IgD-negative memory B cell (primary cell): Measurements from ENCODE around the gene TMEM135. TPM values are rescaled to one million over a fixed set of nuclear protein-coding genes. Genes with fewer than 3 reads are reported as not detected.
A peak's percentile ranks its signal among the peaks of the same experiment; 100 is the strongest.
"Not testable (repeated sequence)": the region's sequence is repeated elsewhere in the genome, so short reads cannot be mapped to it uniquely, and the experiment has no call there.

Experiments used
- H3K27ac Mint-ChIP-seq, 3 donors: one replicate each; pipeline ENCODE4 v1.8.0; 2020 to 2022; ENCODE audit warnings: mild to moderate bottlenecking in 3 of 3, mixed read lengths in 3 of 3, moderate library complexity in 1 of 3
- H3K27me3 Mint-ChIP-seq: one replicate; pipeline ENCODE4 v1.8.0; 2021; ENCODE audit warnings: mixed read lengths
- H3K36me3 Mint-ChIP-seq: one replicate; pipeline ENCODE4 v1.8.0; 2020; ENCODE audit warnings: mild to moderate bottlenecking, mixed read lengths
- H3K4me1 Mint-ChIP-seq, 3 donors: one replicate each; pipeline ENCODE4 v1.8.0; 2020 to 2022; ENCODE audit warnings: mixed read lengths in 3 of 3, mild to moderate bottlenecking in 1 of 3
- H3K4me3 Mint-ChIP-seq, 4 donors: one replicate each; pipeline ENCODE4 v1.8.0; 2020 to 2022; ENCODE audit warnings: mild to moderate bottlenecking in 4 of 4, mixed read lengths in 4 of 4, moderate library complexity in 3 of 4
- H3K9me3 Mint-ChIP-seq, 3 donors: one replicate each; pipeline ENCODE4 v1.8.0; 2020 to 2021; ENCODE audit warnings: mixed read lengths in 3 of 3, mild to moderate bottlenecking in 1 of 3
- polyA plus RNA-seq: library from polyadenylated mRNA; unstranded; fragments of 300-500 nt; fragmentation: Illumina TruSeq; gene quantifications from one replicate; pipeline ENCODE4 v1.2.3, GENCODE V29; 2021

Gene TMEM135
- polyA plus RNA-seq, 1 donor from 2014 or later = 8.9 TPM

DNA sequence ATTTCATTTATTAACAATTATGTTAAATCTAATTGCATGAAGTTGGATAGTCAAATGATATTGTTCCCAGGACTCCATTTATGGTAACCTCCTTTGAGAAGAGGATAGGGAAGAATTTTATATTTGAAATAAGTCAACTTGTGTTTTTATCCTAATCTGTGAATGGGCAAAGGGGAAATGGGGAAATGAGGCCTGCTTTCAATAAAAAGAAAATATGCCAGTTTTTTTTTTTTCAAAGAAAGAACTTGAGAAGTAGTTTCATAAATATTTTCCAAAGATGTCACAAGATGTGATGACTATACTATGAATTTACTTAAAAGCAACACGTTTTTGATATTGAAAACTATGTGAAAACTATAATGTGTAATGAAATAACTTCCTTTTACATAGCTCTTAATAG is 201.8 kb downstream of the TMEM135 start:
- Mint-ChIP-seq H3K36me3 (peaks cover 2% of the 10 kb centered on the region), H3K4me1 (peaks cover 0 to 2% (median 0%) of the 10 kb centered on the region in 3 donors), H3K27me3 (no peaks in the 10 kb centered on the region), H3K9me3 (peaks cover 0 to 1% (median 0%) of the 10 kb centered on the region in 3 donors), H3K27ac (no peak overlapping the region), H3K4me3 (no peak overlapping the region)

DNA sequence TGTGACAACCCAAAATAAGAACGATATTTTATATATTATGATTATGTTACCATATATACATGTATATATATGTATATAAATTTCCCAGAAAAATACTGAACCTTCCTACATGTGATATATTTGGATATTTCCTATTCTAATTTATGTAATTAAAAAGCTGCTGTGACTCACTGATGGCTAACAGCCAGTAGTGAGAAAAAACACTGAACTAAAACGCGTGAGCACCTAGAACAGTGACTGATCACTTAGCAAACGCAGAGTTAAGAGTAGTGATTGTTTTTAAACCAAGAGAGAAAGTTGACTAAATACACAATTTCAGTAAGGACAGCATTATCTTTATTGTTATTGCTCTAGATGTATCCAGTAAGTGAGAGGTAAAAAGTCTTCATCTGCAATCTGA is 213.8 kb downstream of the TMEM135 start:
- H3K9me3 Mint-ChIP-seq = peaks cover 0 to 3% (median 0%) of the 10 kb centered on the region in 3 donors
- no peaks in the 10 kb centered on the region for H3K27me3 Mint-ChIP-seq
- H3K27ac Mint-ChIP-seq = no peak overlapping the region
- peaks cover 2% of the 10 kb centered on the region for H3K36me3 Mint-ChIP-seq
- H3K4me1 Mint-ChIP-seq = peaks cover 0 to 10% (median 6%) of the 10 kb centered on the region in 3 donors
- no peak overlapping the region for H3K4me3 Mint-ChIP-seq

DNA sequence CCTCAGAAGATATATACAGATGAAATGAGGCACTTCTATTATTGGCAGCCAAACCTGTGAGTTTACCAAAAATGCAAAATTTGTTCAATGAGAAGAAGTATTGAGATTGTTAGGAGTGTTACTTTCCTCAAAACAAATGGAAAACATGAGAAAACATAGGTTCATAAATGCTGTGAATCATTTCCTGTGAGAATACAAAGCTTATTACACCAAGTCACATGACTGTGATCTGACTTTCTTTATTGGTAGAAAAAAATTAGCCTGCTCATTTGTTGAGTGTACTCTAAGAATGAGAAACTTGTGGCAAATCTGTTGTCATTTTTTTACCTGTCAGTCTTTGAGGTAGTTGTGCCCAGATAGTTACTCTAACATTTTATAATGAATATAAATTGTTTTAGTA is 215.1 kb downstream of the TMEM135 start:
- Mint-ChIP-seq H3K36me3 (peaks cover 2% of the 10 kb centered on the region), H3K27me3 (no peaks in the 10 kb centered on the region), H3K4me1 (peaks cover 0 to 11% (median 6%) of the 10 kb centered on the region in 3 donors), H3K27ac (no peak overlapping the region), H3K4me3 (no peak overlapping the region), H3K9me3 (no peaks in the 10 kb centered on the region)

DNA sequence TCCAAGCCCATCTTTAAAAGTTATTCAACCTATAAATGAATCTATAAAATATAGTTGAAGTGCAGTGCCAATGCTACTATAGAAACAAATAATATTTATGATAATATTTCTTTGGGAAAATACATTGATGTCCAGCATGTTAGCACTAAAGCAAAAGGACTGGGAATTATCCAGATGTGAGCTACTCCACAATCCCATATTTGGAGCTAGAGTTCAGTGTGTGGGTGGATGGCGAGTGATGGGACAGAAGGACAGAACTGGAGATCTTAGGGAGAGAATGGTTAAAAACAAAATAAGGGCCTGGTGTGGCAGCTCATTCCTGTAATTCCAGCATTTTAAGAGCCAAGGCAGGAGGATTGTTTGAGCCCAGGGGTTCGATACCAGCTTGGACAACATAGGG is 216.8 kb downstream of the TMEM135 start:
- no peaks in the 10 kb centered on the region for H3K27me3 Mint-ChIP-seq
- H3K4me1 Mint-ChIP-seq = peaks cover 0 to 8% (median 3%) of the 10 kb centered on the region in 3 donors
- peaks cover 2% of the 10 kb centered on the region for H3K36me3 Mint-ChIP-seq
- no peak overlapping the region for H3K4me3 Mint-ChIP-seq
- no peak overlapping the region for H3K27ac Mint-ChIP-seq
- no peaks in the 10 kb centered on the region for H3K9me3 Mint-ChIP-seq

DNA sequence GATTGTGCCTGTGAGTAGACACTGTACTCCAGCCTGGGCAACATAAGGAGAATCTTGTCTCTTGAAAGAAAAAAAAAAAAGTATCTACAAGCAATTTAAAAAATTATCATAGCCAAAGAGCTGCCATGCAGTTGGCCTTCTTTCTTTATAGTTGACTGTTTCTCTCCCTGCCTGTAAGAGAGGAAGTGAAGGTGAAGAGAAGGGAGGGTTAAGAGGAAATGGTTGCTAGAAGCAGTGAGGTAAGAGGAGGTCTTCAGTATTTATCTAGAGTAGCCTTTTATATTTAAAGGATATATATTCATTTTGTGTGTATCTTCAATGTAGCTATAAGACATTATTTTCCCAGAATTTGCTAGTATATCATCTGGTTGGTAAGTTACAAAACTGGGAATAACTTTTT is 217.9 kb downstream of the TMEM135 start:
- Mint-ChIP-seq H3K4me1 (peaks cover 0 to 8% (median 3%) of the 10 kb centered on the region in 3 donors), H3K9me3 (no peaks in the 10 kb centered on the region), H3K4me3 (no peak overlapping the region), H3K27ac (peak overlapping the region in 1 of 3 donors; percentile 62), H3K27me3 (no peaks in the 10 kb centered on the region), H3K36me3 (peaks cover 2% of the 10 kb centered on the region)

DNA sequence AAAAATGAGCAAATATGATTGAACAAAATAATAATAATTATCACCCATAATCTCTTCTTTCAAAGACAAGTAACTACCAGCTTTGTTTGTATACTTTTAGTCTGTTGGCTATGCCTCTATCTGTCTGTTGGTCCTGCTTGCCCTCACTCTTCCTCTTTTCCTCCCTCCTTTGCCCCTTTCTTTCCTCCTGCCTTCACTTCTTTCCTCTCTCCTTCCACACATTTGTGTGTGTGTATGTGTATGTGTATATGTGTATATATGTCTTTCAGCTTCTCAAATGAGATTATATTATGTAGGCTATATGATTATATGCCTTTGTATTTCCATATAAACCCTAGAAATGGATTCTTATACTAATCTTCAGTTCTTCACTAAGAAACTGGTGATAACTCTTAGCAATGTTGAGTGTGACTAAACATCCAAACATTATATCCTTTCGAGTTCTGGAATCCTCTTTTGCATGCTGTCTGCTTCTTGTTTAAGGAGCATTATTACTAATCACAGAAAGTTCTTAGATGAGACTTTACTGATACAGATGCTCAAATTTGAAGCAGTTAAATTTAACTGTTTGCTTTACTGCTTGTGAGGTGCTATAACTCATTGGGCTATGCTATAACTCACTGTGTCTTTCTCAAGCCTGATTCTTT is 219.1 kb downstream of the TMEM135 start:
- H3K4me1 Mint-ChIP-seq = peaks cover 0 to 8% (median 3%) of the 10 kb centered on the region in 3 donors
- no peak overlapping the region for H3K4me3 Mint-ChIP-seq
- H3K36me3 Mint-ChIP-seq = no peaks in the 10 kb centered on the region
- no peak overlapping the region for H3K27ac Mint-ChIP-seq
- H3K9me3 Mint-ChIP-seq = no peaks in the 10 kb centered on the region
- no peaks in the 10 kb centered on the region for H3K27me3 Mint-ChIP-seq

DNA sequence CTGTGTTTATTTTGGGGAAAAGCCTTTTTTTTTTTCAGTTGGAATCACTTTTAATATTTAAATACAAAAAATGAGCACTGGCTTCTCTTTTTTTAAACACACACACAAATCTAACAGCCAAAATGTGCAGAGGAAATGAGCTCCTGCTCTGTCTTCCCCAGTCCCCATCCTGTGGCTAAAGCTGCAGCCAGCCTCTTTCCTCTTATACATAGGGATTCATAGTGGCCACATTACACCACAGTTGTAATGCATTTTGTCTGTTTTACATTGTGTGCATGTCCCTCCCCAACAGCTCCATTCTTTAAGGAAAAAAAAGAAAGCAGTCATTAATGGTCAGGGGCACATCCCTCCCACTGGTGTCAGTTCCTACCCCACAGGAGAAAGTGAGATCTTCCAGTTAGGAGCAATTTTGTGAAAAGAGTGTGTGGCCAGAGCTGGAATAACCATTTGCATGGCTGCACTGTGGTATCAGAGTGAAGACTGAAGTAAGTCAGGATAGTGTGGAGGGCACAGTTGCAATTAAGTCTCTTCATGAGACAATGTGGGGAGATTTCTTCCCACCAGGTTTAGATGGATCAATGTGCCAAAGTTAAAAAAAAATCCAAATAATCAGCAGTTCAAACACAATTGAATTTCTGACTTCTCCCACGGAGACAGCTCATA is 220.6 kb downstream of the TMEM135 start:
- Mint-ChIP-seq H3K4me1 (peaks cover 0 to 8% (median 3%) of the 10 kb centered on the region in 3 donors), H3K9me3 (no peaks in the 10 kb centered on the region), H3K36me3 (no peaks in the 10 kb centered on the region), H3K27ac (no peak overlapping the region), H3K4me3 (no peak overlapping the region), H3K27me3 (no peaks in the 10 kb centered on the region)

DNA sequence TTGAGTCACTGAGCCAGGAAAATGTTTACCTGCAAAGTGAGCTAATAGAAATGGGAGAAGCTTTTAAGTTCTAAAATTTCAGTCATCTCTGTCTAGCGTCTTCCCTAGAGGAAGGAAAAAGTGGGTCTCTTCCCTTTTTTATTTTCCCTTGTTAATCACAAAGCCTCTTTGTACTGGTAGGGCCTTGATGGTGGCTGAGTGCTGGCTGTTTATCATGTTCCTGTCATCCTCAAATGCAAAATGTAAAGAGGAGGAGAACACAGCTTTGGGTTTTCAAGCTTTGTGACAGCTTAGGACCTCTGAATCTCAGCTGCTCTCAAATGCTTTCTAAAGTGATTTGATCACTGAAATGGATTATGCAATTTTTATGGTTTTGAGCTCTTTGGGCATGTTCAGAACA is 222.0 kb downstream of the TMEM135 start:
- Mint-ChIP-seq H3K27ac (no peak overlapping the region), H3K4me1 (peaks cover 0 to 6% (median 2%) of the 10 kb centered on the region in 3 donors), H3K4me3 (no peak overlapping the region), H3K9me3 (no peaks in the 10 kb centered on the region), H3K27me3 (no peaks in the 10 kb centered on the region), H3K36me3 (peaks cover 2% of the 10 kb centered on the region)

DNA sequence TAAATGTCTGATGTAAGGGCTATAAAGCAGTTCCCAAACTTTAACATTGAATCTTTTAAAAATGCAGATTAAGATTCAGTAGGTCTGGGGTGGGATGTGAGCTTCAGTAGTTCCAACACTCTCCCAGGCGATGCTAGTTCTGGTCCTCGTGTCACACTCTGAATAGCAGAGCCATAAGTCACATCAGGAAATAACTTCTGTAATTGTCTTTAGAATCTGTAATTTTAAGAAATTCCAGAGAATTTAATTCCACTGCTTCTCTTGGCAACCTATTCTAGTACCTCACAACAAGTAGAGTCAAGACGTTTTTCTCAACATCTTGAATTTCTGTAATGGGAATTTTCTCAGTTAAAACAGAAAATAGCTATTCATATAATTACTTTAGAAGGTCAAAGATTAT is 223.1 kb downstream of the TMEM135 start:
- peaks cover 0 to 1% (median 0%) of the 10 kb centered on the region in 3 donors for H3K4me1 Mint-ChIP-seq
- H3K4me3 Mint-ChIP-seq = no peak overlapping the region

DNA sequence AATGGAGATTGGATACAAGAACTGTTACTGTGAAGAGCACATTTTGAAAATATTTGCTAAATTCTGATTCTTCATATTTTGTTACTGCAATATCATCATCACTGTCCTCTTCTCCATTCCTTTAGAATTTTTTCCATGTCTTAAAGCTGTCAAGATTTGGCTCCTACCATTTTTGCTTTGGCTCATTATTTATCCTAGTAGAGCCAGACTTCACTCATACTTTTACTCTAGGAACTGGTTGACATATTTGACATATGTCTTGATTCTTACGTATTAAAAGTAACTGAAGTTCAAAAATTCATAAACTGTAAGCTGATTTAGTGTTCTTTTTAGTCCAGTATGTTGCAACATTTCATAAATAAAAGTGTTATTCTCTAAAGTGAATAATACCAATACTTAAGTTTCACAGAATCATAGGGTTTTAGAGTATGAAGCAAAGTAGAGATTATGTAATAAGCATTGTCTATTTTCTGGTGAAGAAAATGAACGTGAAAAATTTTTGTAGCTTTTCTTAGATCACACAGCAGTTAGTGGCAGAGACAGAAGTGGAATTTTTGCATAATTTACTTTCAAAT is 225.6 kb downstream of the TMEM135 start:
- H3K36me3 Mint-ChIP-seq = peaks cover 5% of the 10 kb centered on the region
- H3K4me1 Mint-ChIP-seq = peaks cover 0 to 2% (median 0%) of the 10 kb centered on the region in 3 donors
- H3K27ac Mint-ChIP-seq = no peak overlapping the region
- no peak overlapping the region for H3K4me3 Mint-ChIP-seq
- H3K27me3 Mint-ChIP-seq = no peaks in the 10 kb centered on the region
- H3K9me3 Mint-ChIP-seq = no peaks in the 10 kb centered on the region

More for the DNA sequence above, 223.1 kb downstream of the TMEM135 start:
- no peaks in the 10 kb centered on the region for H3K9me3 Mint-ChIP-seq
- H3K27me3 Mint-ChIP-seq = no peaks in the 10 kb centered on the region
- H3K27ac Mint-ChIP-seq = no peak overlapping the region
- H3K36me3 Mint-ChIP-seq = peaks cover 3% of the 10 kb centered on the region

DNA sequence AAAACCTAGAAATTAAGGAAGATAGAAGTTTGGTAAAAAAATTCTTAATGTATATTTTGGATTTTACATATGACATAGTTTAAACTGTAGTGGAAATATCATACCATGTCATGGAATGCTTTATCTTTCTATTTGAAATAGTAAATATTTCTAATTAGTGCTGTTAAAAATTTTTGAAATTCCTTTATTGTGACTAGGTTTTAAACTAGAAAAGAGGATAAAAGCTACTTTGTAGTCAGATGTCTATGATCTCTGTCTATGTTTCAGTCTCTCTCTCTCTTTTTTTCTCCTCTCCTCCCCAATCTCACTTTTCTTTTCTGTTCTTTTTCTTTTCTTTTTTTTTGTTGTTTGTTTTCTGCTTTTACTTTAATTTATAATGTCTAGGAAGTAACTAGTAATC is 226.2 kb downstream of the TMEM135 start:
- H3K4me3 Mint-ChIP-seq = no peak overlapping the region
- H3K9me3 Mint-ChIP-seq = no peaks in the 10 kb centered on the region
- H3K4me1 Mint-ChIP-seq = peaks cover 0 to 2% (median 0%) of the 10 kb centered on the region in 3 donors
- no peak overlapping the region for H3K27ac Mint-ChIP-seq
- H3K27me3 Mint-ChIP-seq = no peaks in the 10 kb centered on the region
- peaks cover 5% of the 10 kb centered on the region for H3K36me3 Mint-ChIP-seq

DNA sequence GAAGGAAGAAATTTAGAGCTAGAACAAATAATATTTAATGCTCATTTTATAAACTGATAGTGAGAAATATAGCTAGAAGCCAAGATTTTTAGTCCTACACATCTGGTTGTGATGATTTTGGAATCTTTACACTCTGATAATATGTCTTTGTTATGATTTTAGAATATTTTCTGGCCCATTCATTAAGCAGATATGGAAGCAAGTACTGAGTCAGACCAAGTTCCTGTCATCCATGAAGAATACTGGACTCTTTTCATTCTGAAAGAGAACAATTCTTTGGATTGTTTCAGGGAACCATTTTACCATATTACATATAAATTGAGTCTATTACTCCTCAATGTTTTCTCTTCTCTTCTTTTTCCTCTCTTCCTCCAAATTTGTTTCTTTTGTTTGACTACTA is 227.4 kb downstream of the TMEM135 start:
- H3K27ac Mint-ChIP-seq = no peak overlapping the region
- peaks cover 0 to 2% (median 0%) of the 10 kb centered on the region in 3 donors for H3K4me1 Mint-ChIP-seq
- H3K9me3 Mint-ChIP-seq = no peaks in the 10 kb centered on the region
- H3K27me3 Mint-ChIP-seq = no peaks in the 10 kb centered on the region
- H3K36me3 Mint-ChIP-seq = peaks cover 5% of the 10 kb centered on the region
- no peak overlapping the region for H3K4me3 Mint-ChIP-seq

DNA sequence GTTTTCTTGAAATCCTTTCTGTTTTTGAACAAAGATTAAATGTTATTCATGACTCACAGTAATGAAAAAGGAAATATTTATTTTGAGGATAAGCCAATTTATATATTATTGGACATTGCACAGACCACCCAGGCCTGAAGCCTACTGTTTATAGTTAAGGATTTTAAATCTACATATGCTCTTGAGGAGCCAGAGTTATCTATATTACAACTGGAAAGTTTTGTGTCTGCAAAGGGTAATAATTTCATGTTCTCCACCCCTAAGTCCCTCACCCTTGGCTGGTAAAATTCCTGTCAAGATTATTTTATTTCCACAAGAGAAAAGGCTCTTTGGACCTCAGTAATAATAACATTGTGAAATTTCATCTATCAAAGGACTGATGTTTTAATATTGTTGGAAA is 228.2 kb downstream of the TMEM135 start:
- no peaks in the 10 kb centered on the region for H3K27me3 Mint-ChIP-seq
- H3K4me1 Mint-ChIP-seq = peaks cover 0 to 2% (median 0%) of the 10 kb centered on the region in 3 donors
- no peak overlapping the region for H3K4me3 Mint-ChIP-seq
- H3K9me3 Mint-ChIP-seq = no peaks in the 10 kb centered on the region
- no peak overlapping the region for H3K27ac Mint-ChIP-seq
- H3K36me3 Mint-ChIP-seq = peaks cover 5% of the 10 kb centered on the region

DNA sequence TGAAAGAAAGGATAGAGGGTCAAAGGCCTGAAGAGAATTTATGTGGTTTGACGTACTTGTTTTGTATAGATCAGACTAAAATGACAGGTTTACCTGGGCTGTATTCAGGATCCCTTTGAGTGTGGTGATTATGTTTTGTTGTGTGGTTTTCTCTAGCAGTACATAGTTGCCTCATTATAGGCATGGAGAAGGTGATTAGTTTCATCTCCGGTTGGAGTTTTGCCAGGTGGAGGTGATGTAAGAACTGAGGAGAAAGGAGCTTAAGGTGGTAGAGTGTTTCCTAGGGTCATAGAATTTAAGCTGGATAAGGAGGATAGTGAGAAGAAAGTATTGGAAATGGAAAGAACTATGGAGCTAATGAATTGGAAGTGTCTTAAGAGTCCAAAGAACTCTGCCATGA is 229.0 kb downstream of the TMEM135 start:
- H3K4me3 Mint-ChIP-seq = no peak overlapping the region
- H3K27me3 Mint-ChIP-seq = no peaks in the 10 kb centered on the region
- no peak overlapping the region for H3K27ac Mint-ChIP-seq
- H3K36me3 Mint-ChIP-seq = peaks cover 5% of the 10 kb centered on the region
- H3K9me3 Mint-ChIP-seq = no peaks in the 10 kb centered on the region
- H3K4me1 Mint-ChIP-seq = peaks cover 0 to 2% (median 0%) of the 10 kb centered on the region in 3 donors

DNA sequence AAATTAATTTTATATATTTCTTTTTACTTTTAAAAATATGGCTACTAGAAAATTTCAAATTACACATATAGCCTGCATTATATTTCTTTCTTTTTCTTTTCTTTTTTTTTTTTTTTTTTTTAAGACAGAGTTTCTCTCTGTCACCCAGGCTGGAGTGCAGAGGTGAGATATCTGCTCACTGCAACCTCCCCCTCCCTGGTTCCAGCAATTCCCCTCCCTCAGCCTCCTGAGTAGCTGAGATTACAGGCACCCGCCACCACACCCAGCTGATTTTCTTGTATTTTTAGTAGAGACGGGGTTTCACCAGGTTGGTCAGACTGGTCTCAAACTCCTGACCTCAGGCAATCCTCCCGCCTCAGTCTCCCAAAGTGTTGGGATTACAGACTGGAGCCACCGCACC is 234.2 kb downstream of the TMEM135 start:
- not testable (repeated sequence) for H3K27ac Mint-ChIP-seq, H3K9me3 Mint-ChIP-seq, H3K36me3 Mint-ChIP-seq, H3K27me3 Mint-ChIP-seq, H3K4me1 Mint-ChIP-seq
- peak overlapping the region in 1 of 4 donors; percentile 37 for H3K4me3 Mint-ChIP-seq
